HepG2 (cell line): Measurements from ENCODE around the gene RTBDN. TPM values are rescaled to one million over a fixed set of nuclear protein-coding genes. Genes with fewer than 3 reads are reported as not detected.

ENCODE experiments used
- KDM2A ChIP-seq: sonication (generic); formaldehyde crosslinking; IDR thresholded peaks from 2 replicates; pipeline ENCODE4 v1.4.0; 2020; ENCODE audit warnings: low read depth, missing genetic modification reagents, borderline replicate concordance
- MBNL3 ChIP-seq: fragments of 250-450 bp; sonication (Bioruptor Pico); conservative IDR thresholded peaks from 2 replicates; pipeline ENCODE4 v1.8.0; 2022; ENCODE audit warnings: mild to moderate bottlenecking, inconsistent platforms
- NCOA1 ChIP-seq: sonication (generic); formaldehyde crosslinking; IDR thresholded peaks from 2 replicates; pipeline ENCODE4 v1.9.0; 2021; ENCODE audit warnings: missing genetic modification reagents
- NFIC ChIP-seq: IDR thresholded peaks from 2 replicates; pipeline ENCODE4 v1.6.1; 2012; ENCODE audit warnings: mild to moderate bottlenecking, low read length, inconsistent platforms
- NKX3-1 ChIP-seq: sonication (generic); formaldehyde crosslinking; IDR thresholded peaks from 2 replicates; pipeline ENCODE4 v1.5.0; 2020; ENCODE audit warnings: missing genetic modification reagents
- SRF ChIP-seq: IDR thresholded peaks from 2 replicates; pipeline ENCODE4 v1.6.1; 2011; ENCODE audit warnings: mild to moderate bottlenecking, low read depth, low read length, moderate library complexity
- TP53 ChIP-seq: sonication (generic); formaldehyde crosslinking; conservative IDR thresholded peaks from 2 replicates; pipeline ENCODE4 v1.4.0; 2020; ENCODE audit warnings: missing genetic modification reagents
- ZNF136 ChIP-seq: sonication (generic); formaldehyde crosslinking; IDR thresholded peaks from 2 replicates; pipeline ENCODE4 v1.8.1; 2022; ENCODE audit warnings: low read depth, mild to moderate bottlenecking, moderate library complexity, missing genetic modification reagents
- ZNF616 ChIP-seq: sonication (generic); formaldehyde crosslinking; IDR thresholded peaks from 2 replicates; pipeline ENCODE4 v1.5.0; 2020; ENCODE audit warnings: low read depth, mild to moderate bottlenecking, missing genetic modification reagents
- ZNF670 ChIP-seq: sonication (generic); formaldehyde crosslinking; IDR thresholded peaks from 2 replicates; pipeline ENCODE4 v1.8.0; 2022; ENCODE audit warnings: mild to moderate bottlenecking, missing genetic modification reagents, borderline replicate concordance
- polyA plus RNA-seq, 8 experiments: library from polyadenylated mRNA; depleted of rRNA in 3 of 8; stranded (reverse) in 7 of 8; unstranded in 1 of 8; fragments of >200 nt; fragmentation: Illumina TruSeq in 4 of 8; extraction: Trizol in 4 of 8; gene quantifications; 2 replicates each; pipeline versions ENCODE4 v1.2.1 to v1.2.3, GENCODE V29; 2011 to 2016; ENCODE audit warnings: low read depth in 4 of 8, missing spikeins in 1 of 8, mixed read lengths in 1 of 8; ENCODE audit not compliant: insufficient read depth in 1 of 8
- total RNA-seq, 5 experiments: library from RNA; depleted of rRNA; stranded (reverse); fragments of >200 nt; fragmentation: Illumina TruSeq; extraction: Trizol; gene quantifications; 2 replicates each; pipeline ENCODE4 v1.2.3, GENCODE V29; 2016; ENCODE audit warnings: low read depth in 1 of 5
- TF ChIP-seq, protein P1 (sequence below), 2 experiments: sonication (generic) in 1 of 2; formaldehyde crosslinking in 1 of 2; IDR thresholded peaks; 2 replicates each; pipeline versions ENCODE4 v1.4.0 to v1.6.1; 2018 to 2020; ENCODE audit warnings: missing genetic modification reagents in 2 of 2, borderline replicate concordance in 1 of 2, low read depth in 1 of 2, mild to moderate bottlenecking in 1 of 2, missing biosample characterization in 1 of 2
- TF ChIP-seq, protein P2 (sequence below): sonication (generic); formaldehyde crosslinking; IDR thresholded peaks from 2 replicates; pipeline ENCODE4 v1.5.0; 2020; ENCODE audit warnings: mild to moderate bottlenecking, missing genetic modification reagents
- TF ChIP-seq, protein P3 (sequence below), 2 experiments: sonication (generic) in 1 of 2; formaldehyde crosslinking in 1 of 2; IDR thresholded peaks; 2 replicates each; pipeline versions ENCODE4 v1.5.1 to v1.6.1; 2011 to 2020; ENCODE audit warnings: borderline replicate concordance in 1 of 2, low read depth in 1 of 2, low read length in 1 of 2, mild to moderate bottlenecking in 1 of 2, missing genetic modification reagents in 1 of 2, moderate library complexity in 1 of 2
- TF ChIP-seq, protein P4 (sequence below): sonication (generic); formaldehyde crosslinking; IDR thresholded peaks from 2 replicates; pipeline ENCODE4 v1.4.0; 2020; ENCODE audit warnings: mild to moderate bottlenecking, missing genetic modification reagents
- TF ChIP-seq, protein P5 (sequence below): sonication (generic); formaldehyde crosslinking; IDR thresholded peaks from 2 replicates; pipeline ENCODE4 v1.4.0; 2020; ENCODE audit warnings: missing genetic modification reagents
- TF ChIP-seq, protein P6 (sequence below): sonication (generic); formaldehyde crosslinking; IDR thresholded peaks from 2 replicates; pipeline ENCODE4 v1.8.0; 2022; ENCODE audit warnings: mild to moderate bottlenecking, missing genetic modification reagents, borderline replicate concordance
- TF ChIP-seq, protein P7 (sequence below): sonication (generic); formaldehyde crosslinking; IDR thresholded peaks from 2 replicates; pipeline ENCODE4 v1.5.0; 2020; ENCODE audit warnings: missing genetic modification reagents

Gene RTBDN
- total and polyA plus RNA-seq, 2 of the 13 experiments (the other 11 are each of a cell fraction or from before 2014, with no cell fraction given) = 0.27 to 0.48 TPM

DNA sequence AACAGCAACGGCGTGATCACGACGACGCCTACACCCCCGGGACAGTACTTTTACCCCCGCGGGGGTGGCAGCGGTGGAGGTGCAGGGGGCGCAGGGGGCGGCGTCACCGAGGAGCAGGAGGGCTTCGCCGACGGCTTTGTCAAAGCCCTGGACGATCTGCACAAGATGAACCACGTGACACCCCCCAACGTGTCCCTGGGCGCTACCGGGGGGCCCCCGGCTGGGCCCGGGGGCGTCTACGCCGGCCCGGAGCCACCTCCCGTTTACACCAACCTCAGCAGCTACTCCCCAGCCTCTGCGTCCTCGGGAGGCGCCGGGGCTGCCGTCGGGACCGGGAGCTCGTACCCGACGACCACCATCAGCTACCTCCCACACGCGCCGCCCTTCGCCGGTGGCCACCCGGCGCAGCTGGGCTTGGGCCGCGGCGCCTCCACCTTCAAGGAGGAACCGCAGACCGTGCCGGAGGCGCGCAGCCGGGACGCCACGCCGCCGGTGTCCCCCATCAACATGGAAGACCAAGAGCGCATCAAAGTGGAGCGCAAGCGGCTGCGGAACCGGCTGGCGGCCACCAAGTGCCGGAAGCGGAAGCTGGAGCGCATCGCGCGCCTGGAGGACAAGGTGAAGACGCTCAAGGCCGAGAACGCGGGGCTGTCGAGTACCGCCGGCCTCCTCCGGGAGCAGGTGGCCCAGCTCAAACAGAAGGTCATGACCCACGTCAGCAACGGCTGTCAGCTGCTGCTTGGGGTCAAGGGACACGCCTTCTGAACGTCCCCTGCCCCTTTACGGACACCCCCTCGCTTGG, 42.1 kb downstream of the RTBDN start (continued):
- TF ChIP-seq, protein P1, sequence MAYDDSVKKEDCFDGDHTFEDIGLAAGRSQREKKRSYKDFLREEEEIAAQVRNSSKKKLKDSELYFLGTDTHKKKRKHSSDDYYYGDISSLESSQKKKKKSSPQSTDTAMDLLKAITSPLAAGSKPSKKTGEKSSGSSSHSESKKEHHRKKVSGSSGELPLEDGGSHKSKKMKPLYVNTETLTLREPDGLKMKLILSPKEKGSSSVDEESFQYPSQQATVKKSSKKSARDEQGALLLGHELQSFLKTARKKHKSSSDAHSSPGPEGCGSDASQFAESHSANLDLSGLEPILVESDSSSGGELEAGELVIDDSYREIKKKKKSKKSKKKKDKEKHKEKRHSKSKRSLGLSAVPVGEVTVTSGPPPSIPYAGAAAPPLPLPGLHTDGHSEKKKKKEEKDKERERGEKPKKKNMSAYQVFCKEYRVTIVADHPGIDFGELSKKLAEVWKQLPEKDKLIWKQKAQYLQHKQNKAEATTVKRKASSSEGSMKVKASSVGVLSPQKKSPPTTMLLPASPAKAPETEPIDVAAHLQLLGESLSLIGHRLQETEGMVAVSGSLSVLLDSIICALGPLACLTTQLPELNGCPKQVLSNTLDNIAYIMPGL (CRISPR knock-in tag; IDR thresholded peaks at IDR 0.05; ENCODE audit: borderline replicate concordance in 1 of 2, low read depth in 1 of 2) = peak in 1 of 2 experiments; percentile 51; a peak in 2 of 4 replicates
- TF ChIP-seq TP53 (CRISPR knock-in tag) = 0 out of 2 replicates have a peak, but pooled peaks have one; percentile 37
- no peak for TF ChIP-seq ZNF616 (CRISPR knock-in tag)
- TF ChIP-seq, protein P2, sequence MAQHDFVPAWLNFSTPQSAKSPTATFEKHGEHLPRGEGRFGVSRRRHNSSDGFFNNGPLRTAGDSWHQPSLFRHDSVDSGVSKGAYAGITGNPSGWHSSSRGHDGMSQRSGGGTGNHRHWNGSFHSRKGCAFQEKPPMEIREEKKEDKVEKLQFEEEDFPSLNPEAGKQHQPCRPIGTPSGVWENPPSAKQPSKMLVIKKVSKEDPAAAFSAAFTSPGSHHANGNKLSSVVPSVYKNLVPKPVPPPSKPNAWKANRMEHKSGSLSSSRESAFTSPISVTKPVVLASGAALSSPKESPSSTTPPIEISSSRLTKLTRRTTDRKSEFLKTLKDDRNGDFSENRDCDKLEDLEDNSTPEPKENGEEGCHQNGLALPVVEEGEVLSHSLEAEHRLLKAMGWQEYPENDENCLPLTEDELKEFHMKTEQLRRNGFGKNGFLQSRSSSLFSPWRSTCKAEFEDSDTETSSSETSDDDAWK (CRISPR knock-in tag) = no peak
- TF ChIP-seq NCOA1 (CRISPR knock-in tag) = no peak
- TF ChIP-seq KDM2A (CRISPR knock-in tag) = 0 out of 2 replicates have a peak, but pooled peaks have one; percentile 75
- TF ChIP-seq, protein P3, sequence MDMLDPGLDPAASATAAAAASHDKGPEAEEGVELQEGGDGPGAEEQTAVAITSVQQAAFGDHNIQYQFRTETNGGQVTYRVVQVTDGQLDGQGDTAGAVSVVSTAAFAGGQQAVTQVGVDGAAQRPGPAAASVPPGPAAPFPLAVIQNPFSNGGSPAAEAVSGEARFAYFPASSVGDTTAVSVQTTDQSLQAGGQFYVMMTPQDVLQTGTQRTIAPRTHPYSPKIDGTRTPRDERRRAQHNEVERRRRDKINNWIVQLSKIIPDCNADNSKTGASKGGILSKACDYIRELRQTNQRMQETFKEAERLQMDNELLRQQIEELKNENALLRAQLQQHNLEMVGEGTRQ (IDR thresholded peaks at IDR 0.05; ENCODE audit: low read depth, low read length) = 0 out of 2 replicates have a peak, but pooled peaks have one; percentile 38
- TF ChIP-seq, protein P3 (CRISPR knock-in tag; IDR thresholded peaks at IDR 0.05; ENCODE audit: borderline replicate concordance) = peak; percentile 58
- TF ChIP-seq NFIC = no peak
- peak; percentile 61; the same call in 1 of the 2 replicates for TF ChIP-seq NKX3-1
- no peak for TF ChIP-seq ZNF136
- TF ChIP-seq, protein P4, sequence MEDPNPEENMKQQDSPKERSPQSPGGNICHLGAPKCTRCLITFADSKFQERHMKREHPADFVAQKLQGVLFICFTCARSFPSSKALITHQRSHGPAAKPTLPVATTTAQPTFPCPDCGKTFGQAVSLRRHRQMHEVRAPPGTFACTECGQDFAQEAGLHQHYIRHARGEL (CRISPR knock-in tag) = no peak
- no peak for TF ChIP-seq MBNL3 (CRISPR knock-in tag)
- TF ChIP-seq, protein P5, sequence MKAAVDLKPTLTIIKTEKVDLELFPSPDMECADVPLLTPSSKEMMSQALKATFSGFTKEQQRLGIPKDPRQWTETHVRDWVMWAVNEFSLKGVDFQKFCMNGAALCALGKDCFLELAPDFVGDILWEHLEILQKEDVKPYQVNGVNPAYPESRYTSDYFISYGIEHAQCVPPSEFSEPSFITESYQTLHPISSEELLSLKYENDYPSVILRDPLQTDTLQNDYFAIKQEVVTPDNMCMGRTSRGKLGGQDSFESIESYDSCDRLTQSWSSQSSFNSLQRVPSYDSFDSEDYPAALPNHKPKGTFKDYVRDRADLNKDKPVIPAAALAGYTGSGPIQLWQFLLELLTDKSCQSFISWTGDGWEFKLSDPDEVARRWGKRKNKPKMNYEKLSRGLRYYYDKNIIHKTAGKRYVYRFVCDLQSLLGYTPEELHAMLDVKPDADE = no peak
- TF ChIP-seq SRF = no peak
- TF ChIP-seq, protein P6, sequence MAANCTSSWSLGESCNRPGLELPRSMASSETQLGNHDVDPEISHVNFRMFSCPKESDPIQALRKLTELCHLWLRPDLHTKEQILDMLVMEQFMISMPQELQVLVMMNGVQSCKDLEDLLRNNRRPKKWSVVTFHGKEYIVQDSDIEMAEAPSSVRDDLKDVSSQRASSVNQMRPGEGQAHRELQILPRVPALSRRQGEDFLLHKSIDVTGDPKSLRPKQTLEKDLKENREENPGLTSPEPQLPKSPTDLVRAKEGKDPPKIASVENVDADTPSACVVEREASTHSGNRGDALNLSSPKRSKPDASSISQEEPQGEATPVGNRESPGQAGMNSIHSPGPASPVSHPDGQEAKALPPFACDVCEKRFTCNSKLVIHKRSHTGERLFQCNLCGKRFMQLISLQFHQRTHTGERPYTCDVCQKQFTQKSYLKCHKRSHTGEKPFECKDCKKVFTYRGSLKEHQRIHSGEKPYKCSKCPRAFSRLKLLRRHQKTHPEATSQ (CRISPR knock-in tag) = no peak
- TF ChIP-seq, protein P7, sequence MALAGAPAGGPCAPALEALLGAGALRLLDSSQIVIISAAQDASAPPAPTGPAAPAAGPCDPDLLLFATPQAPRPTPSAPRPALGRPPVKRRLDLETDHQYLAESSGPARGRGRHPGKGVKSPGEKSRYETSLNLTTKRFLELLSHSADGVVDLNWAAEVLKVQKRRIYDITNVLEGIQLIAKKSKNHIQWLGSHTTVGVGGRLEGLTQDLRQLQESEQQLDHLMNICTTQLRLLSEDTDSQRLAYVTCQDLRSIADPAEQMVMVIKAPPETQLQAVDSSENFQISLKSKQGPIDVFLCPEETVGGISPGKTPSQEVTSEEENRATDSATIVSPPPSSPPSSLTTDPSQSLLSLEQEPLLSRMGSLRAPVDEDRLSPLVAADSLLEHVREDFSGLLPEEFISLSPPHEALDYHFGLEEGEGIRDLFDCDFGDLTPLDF = 0 out of 2 replicates have a peak, but pooled peaks have one; percentile 61
- no peak for TF ChIP-seq ZNF670 (CRISPR knock-in tag)
